Measurements from ENCODE around the gene NOX5.

NOX5 gene

DNA sequence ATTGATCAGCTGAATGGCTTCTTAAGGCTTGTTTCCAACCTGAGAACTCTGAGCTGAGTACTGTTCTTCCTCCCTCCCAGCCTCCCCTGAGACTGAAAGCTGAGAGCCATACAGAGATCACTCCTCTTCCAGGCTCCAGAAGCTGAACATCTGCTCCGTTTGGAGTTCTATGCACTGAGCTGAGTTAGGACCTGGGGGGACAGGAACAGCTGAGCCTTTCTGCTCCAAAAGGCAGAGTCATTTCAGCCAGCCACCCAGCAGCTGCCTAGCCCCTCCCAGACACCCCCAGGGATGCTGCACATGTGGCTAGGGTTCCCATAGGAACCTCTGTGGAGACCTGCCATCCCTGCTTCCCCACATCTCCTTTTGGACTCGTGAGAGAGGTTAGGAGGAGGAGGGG is 81.7 kb downstream of the NOX5 start:
- WGBS, 2 experiments, result 77 to 84% methylated on average over 1 to 2 of the region's 2 CpGs
- Histone ChIP-seq H3K9me3 (ENCODE audit: control insufficient read depth, low read length) (no peaks in the 10 kb centered on the region), H3K4me3 (ENCODE audit: insufficient read depth, low read depth, low read length) (no peak overlapping the region), H3K27ac (ENCODE audit: insufficient read depth, low read depth, low read length, poor library complexity, severe bottlenecking) (no peak overlapping the region), H3K27me3 (ENCODE audit: control insufficient read depth, insufficient read depth, low read length, poor library complexity, severe bottlenecking) (peaks cover 24% of the 10 kb centered on the region), H3K4me1 (ENCODE audit: control insufficient read depth, insufficient read depth, low read length) (peaks cover 10% of the 10 kb centered on the region), H3K36me3 (ENCODE audit: control insufficient read depth, insufficient read depth, low read length) (no peaks in the 10 kb centered on the region)

DNA sequence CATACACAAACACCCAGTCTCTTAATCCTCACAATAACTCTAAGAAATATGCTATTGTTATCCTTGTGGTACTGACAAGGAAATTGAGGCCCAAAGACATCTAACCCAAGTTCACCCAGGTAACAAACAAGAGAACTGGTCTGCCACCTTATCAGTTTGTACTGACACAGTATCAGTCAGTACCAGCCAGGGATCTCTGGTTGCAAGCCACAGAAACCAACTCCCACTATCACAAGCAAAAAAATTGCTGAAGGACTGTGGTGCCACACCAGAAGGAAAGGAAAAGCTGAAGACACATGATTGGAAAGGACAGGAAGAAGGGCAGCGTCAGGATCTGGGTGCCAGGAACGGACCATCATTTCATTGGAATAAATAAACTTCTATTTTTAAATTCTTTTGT is 82.1 kb downstream of the NOX5 start:
- Histone ChIP-seq H3K27me3 (ENCODE audit: control insufficient read depth, insufficient read depth, low read length, poor library complexity, severe bottlenecking) (peaks cover 19% of the 10 kb centered on the region), H3K36me3 (ENCODE audit: control insufficient read depth, insufficient read depth, low read length) (no peaks in the 10 kb centered on the region), H3K27ac (ENCODE audit: insufficient read depth, low read depth, low read length, poor library complexity, severe bottlenecking) (no peak overlapping the region), H3K9me3 (ENCODE audit: control insufficient read depth, low read length) (no peaks in the 10 kb centered on the region), H3K4me3 (ENCODE audit: insufficient read depth, low read depth, low read length) (no peak overlapping the region), H3K4me1 (ENCODE audit: control insufficient read depth, insufficient read depth, low read length) (peaks cover 10% of the 10 kb centered on the region)
- 84 to 96% methylated on average over 2 of the region's 2 CpGs for WGBS, 2 experiments

DNA sequence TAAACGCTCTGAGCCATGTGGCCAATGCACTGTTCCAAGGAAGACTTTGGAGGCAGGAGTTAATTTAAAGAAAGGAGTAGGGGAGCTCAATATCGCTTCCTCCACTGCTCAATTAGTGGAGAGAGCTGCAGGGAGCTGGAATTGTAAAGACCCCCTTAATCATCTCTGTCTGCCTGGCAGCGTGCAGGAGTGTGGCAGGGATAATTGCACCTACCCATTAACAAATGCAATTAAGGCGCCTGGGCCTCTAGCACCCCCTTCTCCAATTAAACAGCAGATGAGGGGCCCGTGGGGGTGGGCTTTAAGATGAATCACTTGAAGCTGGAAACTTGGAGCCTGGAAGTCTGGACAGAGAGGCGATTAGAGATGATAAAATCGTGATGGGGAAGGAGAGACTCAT is 84.3 kb downstream of the NOX5 start:
- peaks cover 10% of the 10 kb centered on the region for H3K4me1 ChIP-seq (ENCODE audit: control insufficient read depth, insufficient read depth, low read length)
- no peaks in the 10 kb centered on the region for H3K9me3 ChIP-seq (ENCODE audit: control insufficient read depth, low read length)
- WGBS, 2 experiments, result 89 to 92% methylated on average over 7 of the region's 7 CpGs
- H3K27ac ChIP-seq (ENCODE audit: insufficient read depth, low read depth, low read length, poor library complexity, severe bottlenecking), result no peak overlapping the region
- no peak overlapping the region for H3K4me3 ChIP-seq (ENCODE audit: insufficient read depth, low read depth, low read length)
- H3K27me3 ChIP-seq (ENCODE audit: control insufficient read depth, insufficient read depth, low read length, poor library complexity, severe bottlenecking), result peaks cover 9% of the 10 kb centered on the region
- no peaks in the 10 kb centered on the region for H3K36me3 ChIP-seq (ENCODE audit: control insufficient read depth, insufficient read depth, low read length)

DNA sequence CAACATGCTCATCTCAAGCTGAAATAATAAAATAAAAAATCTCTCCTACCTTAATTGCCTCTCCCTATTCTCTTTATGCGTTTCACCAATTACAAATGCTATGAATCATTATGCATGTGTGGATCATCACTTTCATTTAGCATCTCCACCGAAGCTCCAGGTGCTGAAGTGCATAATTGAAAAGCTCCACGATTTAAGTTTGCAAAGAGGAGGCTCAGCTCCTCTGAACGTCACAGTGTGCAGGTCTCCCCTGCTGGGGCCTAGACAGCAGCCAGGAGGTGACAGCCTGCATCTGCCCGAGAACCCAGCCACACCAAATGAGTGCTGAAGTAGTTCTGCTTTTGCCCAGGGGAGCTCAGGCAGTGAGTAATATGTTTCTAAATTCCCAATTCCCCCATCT is 85.4 kb downstream of the NOX5 start:
- Histone ChIP-seq H3K4me1 (ENCODE audit: control insufficient read depth, insufficient read depth, low read length) (peaks cover 3% of the 10 kb centered on the region), H3K9me3 (ENCODE audit: control insufficient read depth, low read length) (no peaks in the 10 kb centered on the region), H3K27me3 (ENCODE audit: control insufficient read depth, insufficient read depth, low read length, poor library complexity, severe bottlenecking) (peaks cover 9% of the 10 kb centered on the region), H3K36me3 (ENCODE audit: control insufficient read depth, insufficient read depth, low read length) (no peaks in the 10 kb centered on the region), H3K27ac (ENCODE audit: insufficient read depth, low read depth, low read length, poor library complexity, severe bottlenecking) (no peak overlapping the region), H3K4me3 (ENCODE audit: insufficient read depth, low read depth, low read length) (no peak overlapping the region)
- WGBS, 2 experiments, result 73 to 81% methylated on average over 5 of the region's 5 CpGs

DNA sequence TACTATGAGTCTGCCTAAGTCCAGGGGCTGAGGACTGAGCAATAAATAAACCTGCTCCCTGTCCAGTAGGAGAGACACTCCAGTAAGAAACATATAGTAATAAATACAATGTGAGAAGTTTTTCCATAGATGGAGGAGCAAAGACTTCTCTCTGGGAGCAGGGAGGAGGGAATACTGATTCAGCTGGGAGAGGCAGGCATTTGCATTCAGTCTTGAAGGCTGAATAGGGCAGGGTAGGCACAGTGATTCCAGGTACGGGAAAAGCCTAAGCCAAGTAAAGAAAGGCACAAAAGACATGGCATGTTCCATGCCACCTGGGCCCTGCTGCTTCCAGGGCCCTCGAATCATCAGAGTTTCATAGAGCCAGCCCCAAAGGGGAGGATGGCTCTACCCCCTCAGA is 86.3 kb downstream of the NOX5 start:
- Histone ChIP-seq H3K27me3 (ENCODE audit: control insufficient read depth, insufficient read depth, low read length, poor library complexity, severe bottlenecking) (peaks cover 5% of the 10 kb centered on the region), H3K9me3 (ENCODE audit: control insufficient read depth, low read length) (no peaks in the 10 kb centered on the region), H3K27ac (ENCODE audit: insufficient read depth, low read depth, low read length, poor library complexity, severe bottlenecking) (no peak overlapping the region), H3K4me1 (ENCODE audit: control insufficient read depth, insufficient read depth, low read length) (no peaks in the 10 kb centered on the region), H3K36me3 (ENCODE audit: control insufficient read depth, insufficient read depth, low read length) (no peaks in the 10 kb centered on the region), H3K4me3 (ENCODE audit: insufficient read depth, low read depth, low read length) (no peak overlapping the region)
- WGBS, 2 experiments, result 76 to 86% methylated on average over 2 of the region's 2 CpGs

DNA sequence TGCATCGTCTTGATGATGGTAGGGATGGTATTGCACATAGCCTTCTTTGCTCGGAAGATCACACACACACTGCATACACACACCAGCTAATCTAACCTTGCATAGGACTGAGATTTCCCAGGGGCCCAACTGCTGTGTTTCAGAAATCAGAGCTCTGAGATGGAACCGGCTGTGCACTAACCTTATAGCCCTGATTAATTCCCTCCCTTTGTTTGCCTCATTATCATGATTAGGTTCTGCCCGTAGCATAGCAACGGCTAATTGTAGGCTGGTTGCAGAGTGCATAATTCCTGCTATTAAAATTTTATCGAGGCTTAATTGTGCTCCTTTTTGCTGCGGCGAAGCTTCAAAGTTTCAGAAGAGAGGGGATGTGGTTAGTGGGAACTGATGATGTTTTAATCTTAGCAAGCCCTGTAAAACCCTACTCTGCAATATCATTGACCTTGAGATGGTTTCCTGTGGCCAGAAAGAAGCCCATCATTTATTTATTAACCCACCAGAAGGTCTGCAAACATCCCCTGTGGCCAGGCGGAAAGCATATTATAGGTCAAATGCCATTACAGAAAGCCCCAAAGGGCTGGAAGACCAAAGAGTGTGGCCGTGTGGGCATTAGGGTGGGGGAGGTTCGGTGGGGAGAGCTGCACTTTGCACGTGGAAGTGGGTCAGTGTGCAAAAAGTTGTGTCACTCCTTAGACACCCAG is 89.7 kb downstream of the NOX5 start:
- Histone ChIP-seq H3K9me3 (ENCODE audit: control insufficient read depth, low read length) (no peaks in the 10 kb centered on the region), H3K27ac (ENCODE audit: insufficient read depth, low read depth, low read length, poor library complexity, severe bottlenecking) (no peak overlapping the region), H3K36me3 (ENCODE audit: control insufficient read depth, insufficient read depth, low read length) (no peaks in the 10 kb centered on the region), H3K27me3 (ENCODE audit: control insufficient read depth, insufficient read depth, low read length, poor library complexity, severe bottlenecking) (peaks cover 11% of the 10 kb centered on the region), H3K4me3 (ENCODE audit: insufficient read depth, low read depth, low read length) (no peak overlapping the region), H3K4me1 (ENCODE audit: control insufficient read depth, insufficient read depth, low read length) (no peaks in the 10 kb centered on the region)
- 83 to 85% methylated on average over 11 to 12 of the region's 12 CpGs for WGBS, 2 experiments

DNA sequence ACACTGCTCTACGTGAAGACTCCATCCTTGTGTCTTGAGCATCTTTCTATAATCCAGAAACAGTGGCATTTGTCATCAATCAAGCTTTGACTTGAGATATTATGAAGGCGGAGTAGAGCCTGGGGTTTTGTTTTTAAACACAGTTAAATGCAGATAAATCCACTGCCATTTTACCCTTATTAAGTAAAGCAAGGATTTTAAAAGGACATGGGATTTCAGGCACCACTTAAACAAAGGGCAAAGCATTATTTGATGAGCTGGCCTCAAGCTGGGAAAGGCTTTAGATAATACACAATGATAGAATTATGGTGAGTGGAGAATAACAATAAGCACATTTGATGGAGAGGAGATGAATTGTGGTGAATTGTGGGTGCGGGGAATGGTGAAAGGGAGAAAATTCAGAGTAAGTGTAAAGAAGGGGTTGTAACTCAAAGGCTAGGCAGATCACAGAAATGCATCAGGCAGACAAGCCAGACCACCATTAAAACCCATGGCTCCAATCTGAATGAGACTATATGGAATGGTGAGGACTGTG is 91.0 kb downstream of the NOX5 start:
- no peak overlapping the region for H3K4me3 ChIP-seq (ENCODE audit: insufficient read depth, low read depth, low read length)
- H3K27me3 ChIP-seq (ENCODE audit: control insufficient read depth, insufficient read depth, low read length, poor library complexity, severe bottlenecking), result peaks cover 11% of the 10 kb centered on the region
- no peaks in the 10 kb centered on the region for H3K4me1 ChIP-seq (ENCODE audit: control insufficient read depth, insufficient read depth, low read length)
- H3K27ac ChIP-seq (ENCODE audit: insufficient read depth, low read depth, low read length, poor library complexity, severe bottlenecking), result no peak overlapping the region
- WGBS, 2 experiments, result 78 to 80% methylated on average over 3 of the region's 3 CpGs
- H3K36me3 ChIP-seq (ENCODE audit: control insufficient read depth, insufficient read depth, low read length), result no peaks in the 10 kb centered on the region
- H3K9me3 ChIP-seq (ENCODE audit: control insufficient read depth, low read length), result no peaks in the 10 kb centered on the region

DNA sequence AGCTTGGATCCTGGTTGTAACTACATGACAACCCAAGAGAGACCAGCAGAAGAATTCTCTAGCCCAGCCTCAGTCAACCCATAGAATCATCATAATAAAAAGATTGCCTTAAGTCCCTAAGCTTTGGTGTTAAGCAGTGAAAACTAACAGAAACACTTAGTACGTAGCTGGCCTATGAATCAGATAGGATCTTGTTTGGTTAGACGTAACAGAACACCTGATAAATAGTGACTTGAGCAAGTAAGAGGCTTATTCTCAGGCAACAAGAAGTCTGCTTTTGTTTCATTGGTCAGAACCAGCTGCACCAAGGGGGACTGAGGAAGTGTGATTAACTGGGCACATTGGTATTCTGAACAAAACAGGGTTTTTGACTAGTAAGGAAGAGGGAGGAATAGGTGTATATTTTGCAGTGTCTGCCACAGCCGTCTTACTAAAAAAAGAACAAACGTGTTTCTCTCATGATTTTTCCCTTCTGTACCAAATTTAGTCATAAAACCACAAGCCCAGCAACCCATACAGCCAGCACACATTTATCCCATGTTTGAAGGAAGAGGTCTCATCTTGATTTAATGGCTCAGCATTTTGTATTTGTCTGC is 92.6 kb downstream of the NOX5 start:
- Histone ChIP-seq H3K27ac (ENCODE audit: insufficient read depth, low read depth, low read length, poor library complexity, severe bottlenecking) (no peak overlapping the region), H3K4me1 (ENCODE audit: control insufficient read depth, insufficient read depth, low read length) (no peaks in the 10 kb centered on the region), H3K9me3 (ENCODE audit: control insufficient read depth, low read length) (no peaks in the 10 kb centered on the region), H3K36me3 (ENCODE audit: control insufficient read depth, insufficient read depth, low read length) (no peaks in the 10 kb centered on the region), H3K4me3 (ENCODE audit: insufficient read depth, low read depth, low read length) (no peak overlapping the region), H3K27me3 (ENCODE audit: control insufficient read depth, insufficient read depth, low read length, poor library complexity, severe bottlenecking) (peaks cover 11% of the 10 kb centered on the region)
- WGBS, 2 experiments, result 85 to 86% methylated on average over 4 of the region's 4 CpGs

Measured in ectodermal cell (in vitro differentiated cells).